GM18873 (cell line): ENCODE data around the gene APCDD1.

Experiments
- ATAC-seq: cut with Tn5 transposase; IDR thresholded peaks from one replicate; pipeline ENCODE4 v1.9.1; 2021; ENCODE audit warnings: mild to moderate bottlenecking, moderate library complexity, moderate number of reproducible peaks; ENCODE audit not compliant: unreplicated experiment, low FRiP score

APCDD1 gene

DNA sequence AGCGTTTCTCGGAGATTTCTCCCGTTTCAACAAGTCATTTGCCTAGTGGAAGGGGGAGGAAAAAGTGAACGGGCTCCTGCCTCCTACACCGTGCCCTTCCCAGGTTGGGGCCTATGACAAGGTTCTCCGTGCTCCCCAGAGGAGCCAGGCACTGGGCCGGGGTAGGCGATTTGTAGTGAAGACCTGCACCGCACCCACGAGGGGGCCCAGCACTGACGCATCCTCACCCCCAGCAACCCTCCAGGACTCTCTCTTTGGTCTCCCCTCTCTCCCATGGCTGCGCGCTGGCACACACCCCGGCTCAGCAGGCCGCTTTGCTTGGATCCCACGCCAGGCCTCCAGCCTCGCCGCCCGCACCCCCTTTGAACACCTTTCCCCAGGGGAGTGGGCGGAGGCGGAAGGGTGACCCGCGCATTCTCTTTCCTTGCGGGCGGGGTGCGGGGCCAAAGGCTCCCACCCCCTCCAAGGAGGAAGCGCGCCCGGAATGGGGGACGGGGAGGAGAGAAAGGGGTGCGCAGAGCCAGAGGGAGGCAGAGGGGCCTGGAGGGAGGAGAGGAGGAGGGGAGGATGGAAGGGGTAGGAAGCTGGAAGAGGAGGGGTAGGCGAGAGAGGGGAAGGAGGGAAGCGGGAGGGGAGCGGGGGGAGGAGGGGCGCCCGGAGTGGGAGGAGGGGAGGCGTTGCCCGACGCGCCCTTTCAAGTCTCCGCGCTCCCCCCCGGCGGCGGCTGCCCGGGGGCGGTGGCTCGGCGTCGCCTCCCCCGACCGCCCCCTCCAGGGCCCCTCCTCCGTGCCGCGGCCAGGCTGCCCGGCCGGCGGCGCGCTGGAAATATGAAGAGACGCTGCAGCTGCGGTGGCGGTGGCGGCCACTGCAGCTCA is at the start of gene APCDD1:
Gene APCDD1, plus strand, starts transcription at position 830 of the 875 bp plus-strand sequence. CDS start 347 bp downstream, outside the sequence.
- no peak for ATAC-seq

- ATAC-seq: no peak
Measured at GRCh38 chr18:10405014-10405493, 49.4 kb upstream of the APCDD1 start.

DNA sequence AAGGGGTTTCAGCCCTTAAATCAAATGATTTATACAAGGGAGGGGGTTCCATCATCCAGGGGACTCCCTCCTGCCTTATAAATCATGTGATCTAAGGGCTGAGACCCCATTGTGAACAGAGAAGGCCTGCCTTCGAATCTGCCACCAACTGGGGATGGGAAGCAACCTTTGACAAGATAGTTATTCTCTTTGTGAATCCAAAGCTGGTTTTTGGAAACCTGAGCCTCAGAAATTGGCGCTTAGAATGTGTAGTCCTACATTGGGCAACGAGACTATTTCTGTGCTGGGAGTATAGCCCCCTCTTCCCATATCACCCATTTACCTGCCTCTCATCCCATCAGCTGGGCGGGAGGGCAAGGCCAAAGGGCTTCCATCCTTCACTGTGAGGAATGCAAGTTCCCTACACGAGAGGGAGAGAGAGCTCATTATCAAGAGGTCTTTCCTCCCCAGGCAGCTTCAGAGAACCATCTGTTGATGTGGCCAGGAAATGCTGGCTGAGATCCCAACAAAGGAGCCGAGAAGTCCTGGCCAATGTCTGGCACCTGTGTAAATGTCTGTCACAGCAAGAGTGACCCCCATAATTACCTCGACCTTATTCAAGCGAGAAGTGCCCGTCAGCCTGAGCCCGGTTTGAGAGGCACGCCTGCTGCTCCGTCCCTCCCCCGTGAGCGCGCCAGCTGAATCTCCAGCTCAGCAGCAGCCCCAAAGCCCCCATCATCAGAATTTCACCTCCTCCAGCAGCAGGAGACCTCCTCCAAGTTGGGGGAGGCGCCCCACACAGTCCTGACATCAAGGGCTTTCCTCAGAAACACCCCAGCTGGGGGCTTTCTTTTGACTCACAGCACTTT is 48.4 kb upstream of the APCDD1 start:
- ATAC-seq: no peak

- no peak for ATAC-seq
Measured at GRCh38 chr18:10408131-10408530, 46.3 kb upstream of the APCDD1 start.

DNA sequence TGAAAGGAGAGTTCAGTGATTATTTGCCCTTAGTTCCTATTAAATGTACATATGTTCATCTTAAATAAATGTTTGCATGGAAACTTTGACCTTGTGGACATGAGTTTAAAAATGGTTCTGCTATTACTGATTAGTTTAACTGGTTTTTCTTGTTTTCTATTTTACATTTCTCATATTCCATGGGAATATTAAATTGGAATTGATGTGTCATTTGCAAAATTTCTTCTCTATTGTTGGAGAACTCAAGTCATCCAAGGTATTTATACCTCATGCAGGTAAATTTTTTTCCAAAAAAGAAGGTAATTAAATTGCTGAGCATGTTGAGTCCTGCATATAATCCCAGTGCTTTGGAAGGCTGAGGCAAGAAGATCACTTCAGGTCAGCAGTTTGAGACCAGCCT is 45.4 kb upstream of the APCDD1 start:
- no peak for ATAC-seq

- no peak for ATAC-seq
Measured at GRCh38 chr18:10410472-10411308, 43.7 kb upstream of the APCDD1 start.

GRCh38 chr18:10412933-10413332 is 41.5 kb upstream of the APCDD1 start:
- no peak for ATAC-seq

- no peak for ATAC-seq
Measured at GRCh38 chr18:10413722-10414121, 40.7 kb upstream of the APCDD1 start.

DNA sequence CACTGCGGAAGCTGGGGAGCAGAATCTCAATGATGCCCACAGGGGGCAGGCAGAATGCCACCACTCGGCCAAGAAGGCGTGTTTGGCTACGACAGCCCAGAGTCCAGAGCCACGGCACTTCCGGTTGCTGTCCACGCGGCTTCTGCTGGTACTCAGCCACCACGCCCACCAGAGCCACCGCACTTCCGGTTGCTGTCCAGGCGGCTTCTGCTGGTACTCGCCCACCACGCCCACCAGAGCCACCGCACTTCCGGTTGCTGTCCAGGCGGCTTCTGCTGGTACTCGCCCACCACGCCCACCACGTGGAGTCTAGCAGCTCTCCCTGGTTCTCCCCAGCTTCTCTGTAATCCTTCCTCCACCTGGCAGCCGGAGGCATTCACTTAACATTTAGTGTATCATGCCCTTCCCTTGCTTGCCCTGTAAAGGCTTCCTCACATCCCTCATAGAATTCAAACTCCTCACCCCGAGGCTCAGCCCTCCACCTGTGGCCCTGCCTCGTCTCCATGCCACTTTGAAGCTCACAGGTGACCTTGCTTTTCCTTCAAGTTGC is 40.1 kb upstream of the APCDD1 start:
- ATAC-seq: no peak

DNA sequence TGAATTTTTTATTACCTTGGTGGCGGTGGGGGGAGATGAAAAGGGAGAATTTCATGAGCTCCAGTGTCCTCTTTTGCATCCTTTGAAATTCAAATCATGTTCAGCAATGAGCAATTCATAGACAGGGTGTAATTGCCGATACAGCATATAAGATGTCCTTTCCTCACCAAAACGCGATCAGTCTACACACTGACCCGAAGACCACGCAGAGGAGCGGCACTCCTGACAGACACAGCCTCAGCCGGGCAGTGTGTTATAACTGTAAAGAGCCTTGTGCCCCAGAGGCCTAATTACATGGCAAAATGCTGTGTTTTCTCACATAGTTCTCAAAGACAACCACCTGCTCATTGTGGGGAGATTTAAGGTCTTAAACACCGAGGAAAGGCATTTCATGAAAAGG is 38.4 kb upstream of the APCDD1 start:
- ATAC-seq: no peak

- no peak for ATAC-seq
Measured at GRCh38 chr18:10417191-10417590, 37.2 kb upstream of the APCDD1 start.

GRCh38 chr18:10417664-10418063 is 36.8 kb upstream of the APCDD1 start:
- no peak for ATAC-seq

- ATAC-seq: no peak
Measured at GRCh38 chr18:10418836-10419235, 35.6 kb upstream of the APCDD1 start.

GRCh38 chr18:10419420-10420103 is 34.9 kb upstream of the APCDD1 start:
- no peak for ATAC-seq

- no peak for ATAC-seq
Measured at GRCh38 chr18:10420561-10421352, 33.7 kb upstream of the APCDD1 start.

GRCh38 chr18:10421859-10422258 is 32.6 kb upstream of the APCDD1 start:
- ATAC-seq: no peak

- no peak for ATAC-seq
Measured at GRCh38 chr18:10422731-10423130, 31.7 kb upstream of the APCDD1 start.

DNA sequence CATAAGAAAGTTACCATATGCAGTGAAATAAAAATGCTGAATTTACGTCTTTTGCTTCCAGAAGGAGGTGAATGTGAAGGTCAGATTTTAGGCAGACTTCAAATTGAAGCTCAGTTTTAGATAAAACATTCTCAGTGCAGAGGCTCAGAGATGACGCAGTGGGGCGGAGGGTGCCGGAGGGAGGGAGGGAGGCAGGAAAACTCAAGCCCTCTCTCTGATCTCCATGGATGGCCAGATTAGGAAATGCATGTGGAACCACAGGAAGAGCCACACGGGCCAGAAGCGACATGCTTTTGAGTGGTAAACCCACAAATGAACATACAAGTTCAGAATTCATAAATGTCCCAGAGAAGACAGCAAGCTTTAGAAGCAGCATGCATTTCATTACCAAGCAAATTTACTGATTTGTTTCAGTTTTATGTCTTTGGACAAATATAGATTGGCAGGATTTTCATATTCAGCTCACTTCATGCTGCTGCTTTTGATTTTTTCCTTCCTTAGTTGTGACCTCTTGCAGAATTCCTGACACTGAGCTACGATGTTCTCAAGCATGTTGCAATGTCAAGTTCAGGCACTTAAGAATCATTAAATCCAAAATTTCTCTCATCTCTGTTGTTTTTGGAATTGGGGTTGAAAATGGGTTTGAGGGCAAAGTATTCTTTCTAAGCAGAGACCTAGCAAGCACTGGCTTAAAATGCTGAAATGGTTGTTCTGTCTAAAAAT is 29.7 kb upstream of the APCDD1 start:
- ATAC-seq: no peak
